Inflammatory macrophage treated with lipopolysaccharide for 1 hour (primary cell): ENCODE measurements around the gene NUDC.
A peak's percentile ranks its signal among the peaks of the same experiment; 100 is the strongest.
"Not testable (repeated sequence)": the region's sequence is repeated elsewhere in the genome, so short reads cannot be mapped to it uniquely, and the experiment has no call there.

Experiments used
- DNase-seq, 2 donors: peaks; one replicate each; pipeline ENCODE4 v3.0.0-alpha.2; 2020 to 2022

The NUDC gene

DNA sequence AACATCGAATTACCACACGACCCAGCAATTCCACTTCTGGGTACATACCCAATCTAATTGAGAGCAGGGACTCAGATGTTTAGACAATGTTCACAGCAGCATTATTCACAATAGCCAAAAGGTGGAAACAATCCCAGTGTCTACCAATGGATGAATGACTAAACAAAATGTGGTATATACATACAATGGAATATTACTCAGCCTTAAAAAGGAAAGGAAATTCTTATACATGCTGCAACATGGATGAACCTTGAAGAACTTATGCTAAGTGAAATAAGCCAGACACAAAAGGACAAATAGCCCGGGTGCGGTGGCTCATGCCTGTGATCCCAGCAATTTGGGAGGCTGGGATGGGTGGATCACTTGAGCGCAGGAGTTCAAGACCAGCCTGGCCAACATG is 31.8 kb downstream of the NUDC start:
- no peak for DNase-seq

DNA sequence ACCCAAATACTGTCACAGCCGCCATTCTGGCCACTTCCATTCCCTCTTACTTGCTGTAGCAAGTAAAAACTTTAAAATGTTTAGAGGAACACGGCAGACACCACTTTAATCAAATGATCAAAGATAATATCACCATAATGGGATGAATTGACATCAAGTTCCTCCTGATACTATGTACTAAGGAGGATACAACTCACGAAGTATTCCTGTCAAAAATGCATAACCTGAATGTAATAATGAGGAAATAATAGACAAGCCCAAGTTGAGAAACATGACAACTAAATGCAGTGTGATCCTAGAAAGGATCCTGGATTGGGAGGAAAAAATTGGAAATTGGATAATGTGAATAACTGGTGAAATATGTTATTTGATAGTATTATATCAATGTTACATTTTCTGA is 34.8 kb downstream of the NUDC start:
- no peak for DNase-seq

DNA sequence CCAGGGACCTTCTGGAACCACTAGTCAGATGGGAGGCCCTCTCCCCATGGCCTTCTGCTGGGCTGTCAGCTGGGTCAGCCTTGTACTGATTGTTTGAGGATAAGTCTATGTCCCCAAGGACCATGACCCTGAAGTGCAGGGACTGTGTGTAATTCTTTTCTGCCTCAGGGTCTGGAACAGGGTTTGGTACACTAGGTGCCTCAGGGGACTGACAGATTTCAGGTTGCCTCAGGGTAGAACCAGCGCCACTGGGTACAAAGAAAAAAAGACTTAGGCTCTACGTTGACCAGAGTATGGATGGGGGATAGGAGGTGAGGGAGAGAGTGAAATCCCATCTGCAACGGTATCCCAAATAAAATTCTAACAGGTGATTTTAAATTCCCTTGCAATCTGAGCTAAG is 35.8 kb downstream of the NUDC start:
- DNase-seq = no peak

DNA sequence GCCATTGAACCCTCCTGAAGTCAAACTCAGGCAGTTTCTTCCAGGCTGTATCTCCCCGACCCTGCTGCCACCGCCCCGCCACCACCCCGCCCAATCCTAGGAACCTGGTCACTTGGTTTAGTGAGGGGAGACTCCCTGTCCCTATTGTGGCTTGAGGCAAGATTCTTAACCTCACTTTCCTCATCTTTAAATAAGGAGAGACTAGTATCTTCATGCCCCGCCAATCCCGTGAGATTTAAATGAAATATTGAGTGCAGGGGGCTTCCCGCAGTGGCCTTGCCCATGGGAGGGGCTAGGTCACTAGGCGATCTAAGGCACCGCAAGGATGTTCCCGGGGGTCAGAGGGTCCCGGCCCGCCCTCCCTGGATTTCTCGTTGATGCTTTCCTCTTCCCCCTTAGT is 37.7 kb downstream of the NUDC start:
- DNase-seq = no peak

DNA sequence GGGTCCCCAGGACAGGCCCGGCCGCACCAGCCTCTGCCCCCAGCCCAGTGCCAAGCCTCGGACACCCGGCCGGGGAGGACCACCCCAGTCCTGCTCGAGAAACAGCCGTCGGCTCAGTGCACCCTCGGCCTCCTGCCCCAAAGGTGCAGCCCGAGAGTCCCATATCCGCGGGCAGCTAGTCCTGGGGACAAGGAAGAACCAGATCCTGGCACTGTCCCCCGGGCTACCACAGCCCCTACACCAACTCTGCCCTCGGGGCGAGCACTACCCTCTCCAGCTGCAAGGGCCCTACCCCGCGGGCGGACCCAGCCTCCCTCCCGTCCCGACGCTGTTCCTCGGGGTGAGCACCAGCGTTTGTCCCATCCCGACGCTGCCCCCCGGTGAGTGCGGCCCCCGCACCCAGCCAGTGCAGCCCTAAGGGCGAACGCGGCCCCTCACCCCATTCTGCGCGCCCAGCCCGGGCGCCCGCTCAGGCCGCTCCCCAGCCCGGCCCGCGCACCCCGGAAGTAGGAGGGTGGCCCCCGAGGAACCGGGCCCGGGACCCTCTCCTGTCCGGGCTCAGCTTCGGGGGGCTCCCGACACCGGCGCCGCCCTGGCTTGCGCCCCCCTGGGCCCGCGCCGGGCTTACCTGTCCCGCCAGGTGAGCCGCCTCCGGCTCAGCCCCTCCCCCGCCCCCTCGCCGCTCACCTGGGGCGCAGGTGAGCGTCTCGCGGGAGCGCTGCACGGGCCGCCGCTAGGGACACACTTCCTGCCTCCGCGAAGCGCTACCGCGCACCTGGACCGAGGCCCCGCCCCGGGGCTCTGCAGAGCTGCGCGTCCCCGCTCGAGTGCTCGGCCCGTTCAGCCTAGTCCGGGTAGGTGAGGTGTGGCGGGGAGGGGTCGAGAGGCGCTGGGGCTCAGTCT is 38.4 kb downstream of the NUDC start, which contains the start of gene KDF1:
TSS of gene KDF1 (minus strand) at position 747 of the 903 bp plus-strand sequence. CDS start 8,088 bp downstream, outside the sequence.
- DNase-seq = no peak

DNA sequence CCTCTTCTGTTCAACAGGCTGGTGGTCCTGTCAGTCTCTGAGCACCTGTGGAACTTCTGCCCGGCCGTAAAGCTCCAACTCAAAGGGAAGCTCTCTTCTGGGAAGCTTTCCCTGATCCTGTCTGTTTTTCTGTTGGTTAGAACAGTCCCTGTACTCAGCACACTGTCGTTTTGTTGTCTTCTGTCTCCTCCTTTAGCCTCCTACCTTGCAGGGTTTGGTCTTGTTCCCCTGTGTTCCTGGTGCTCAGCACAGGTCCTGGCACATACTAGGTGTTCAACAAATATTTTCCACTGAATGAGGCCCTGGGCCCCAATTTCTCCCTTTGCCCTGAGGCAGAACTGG is 39.1 kb downstream of the NUDC start:
- no peak for DNase-seq

DNA sequence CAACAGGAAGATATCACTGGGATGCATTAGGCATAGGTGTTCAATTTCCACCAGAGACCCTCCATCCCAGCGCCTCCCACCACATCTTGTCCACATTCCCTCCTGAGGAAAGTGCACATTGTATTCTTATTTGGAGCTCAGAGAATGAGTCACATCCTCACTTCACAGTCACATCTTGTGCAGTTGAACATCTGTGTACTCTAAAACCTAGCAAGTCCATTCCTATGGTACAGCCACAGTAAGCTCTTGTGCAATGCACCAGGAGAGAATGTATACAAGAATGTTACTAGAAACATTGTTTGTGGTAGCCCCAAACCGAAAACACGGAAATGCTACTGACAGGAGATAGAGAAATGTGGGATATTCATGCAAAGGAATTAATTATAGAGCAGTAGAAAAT is 40.3 kb downstream of the NUDC start:
- DNase-seq = no peak

DNA sequence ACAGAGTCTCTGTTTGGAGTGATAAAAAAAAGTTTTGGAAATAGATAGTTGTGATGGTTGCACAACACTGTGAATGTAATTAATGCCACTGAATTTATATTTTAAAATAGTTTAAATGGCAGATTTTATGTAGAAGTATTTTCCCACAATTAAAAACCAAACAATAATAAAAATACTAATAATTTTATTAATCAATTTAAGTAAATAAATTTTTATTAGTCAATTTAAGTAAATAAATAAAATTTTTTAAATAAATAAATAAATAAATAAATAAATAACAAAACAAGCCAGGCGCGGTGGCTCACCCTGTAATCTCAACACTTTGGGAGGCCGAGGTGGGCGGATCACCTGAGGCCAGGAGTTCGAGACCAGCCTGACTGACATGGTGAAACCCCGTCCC is 43.7 kb downstream of the NUDC start:
- DNase-seq = no peak

DNA sequence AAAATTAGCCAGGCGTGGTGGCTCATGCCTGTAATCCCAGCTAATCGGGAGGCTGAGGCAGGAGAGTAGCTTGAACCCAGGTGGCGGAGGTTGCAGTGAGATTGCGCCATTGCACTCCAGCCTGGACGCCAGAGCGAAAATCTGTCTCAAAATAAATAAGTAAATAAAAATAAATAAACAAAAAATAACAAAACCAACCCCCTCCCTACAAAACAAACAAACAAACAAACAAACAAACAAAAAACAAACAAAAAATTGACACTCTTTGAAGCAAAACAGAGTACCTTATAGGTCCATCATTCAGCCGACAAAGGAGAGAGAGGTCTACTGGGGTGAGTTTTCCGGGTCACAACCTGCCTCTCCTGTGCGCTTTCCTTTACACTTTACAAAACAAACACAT is 44.1 kb downstream of the NUDC start:
- DNase-seq = no peak

DNA sequence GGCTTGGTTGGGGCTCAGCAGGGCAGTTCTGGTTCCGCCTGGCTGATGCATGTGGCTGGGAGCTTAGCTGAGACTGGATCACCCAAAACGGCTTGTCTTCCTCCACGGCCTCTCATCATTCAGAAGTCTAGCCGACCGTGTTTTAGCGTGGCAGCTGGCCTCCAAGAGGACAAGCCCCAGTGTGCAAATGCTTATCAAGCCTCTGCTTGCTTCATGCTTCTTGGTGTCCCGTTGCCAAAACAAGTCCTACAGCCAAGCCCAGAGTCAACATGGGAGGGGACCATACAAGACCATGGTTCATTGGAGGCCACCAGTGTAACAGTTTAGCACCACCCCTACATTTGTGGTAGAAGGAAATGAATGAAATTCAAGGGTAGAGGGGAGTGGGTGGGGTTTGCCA is 49.3 kb downstream of the NUDC start:
- DNase-seq = no peak

DNA sequence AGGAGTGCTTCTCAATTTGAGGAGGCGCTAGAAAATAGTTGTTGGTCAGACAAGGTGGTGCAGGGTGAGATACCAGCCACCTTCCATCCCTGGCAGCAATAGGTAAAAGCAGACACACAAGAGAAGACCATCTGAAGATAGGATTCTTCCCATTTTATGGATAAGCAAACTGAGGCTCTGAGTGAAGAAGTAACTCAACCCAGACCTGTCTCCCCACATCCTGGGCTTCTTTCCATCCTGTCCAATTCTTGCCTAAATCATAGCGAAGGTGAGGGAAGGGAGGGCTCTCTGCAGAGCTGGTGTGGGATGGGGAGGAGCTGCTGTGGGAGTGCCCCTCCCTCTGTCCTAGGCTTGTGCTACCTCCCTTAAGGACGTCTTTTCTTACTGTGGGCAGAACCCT is 50.0 kb downstream of the NUDC start:
- no peak for DNase-seq

DNA sequence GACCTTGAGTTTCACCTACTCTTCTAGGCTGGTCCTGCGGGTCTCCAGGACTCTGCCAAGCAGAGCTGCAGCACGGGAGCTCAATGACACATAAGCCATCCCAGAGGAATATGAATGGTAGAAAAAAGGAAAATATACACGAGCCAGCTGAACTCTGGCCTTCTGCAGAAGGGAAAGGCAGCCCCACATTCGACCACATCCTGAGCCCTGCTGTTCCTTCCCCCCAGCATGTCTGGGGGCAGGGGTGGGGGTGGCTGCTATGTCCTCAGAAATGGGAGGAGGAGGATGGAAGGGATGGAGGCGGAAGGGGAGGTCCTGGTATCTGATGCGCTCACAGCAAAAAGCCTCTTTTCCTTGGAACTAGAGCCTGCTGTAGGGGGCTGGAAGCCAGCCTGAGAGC is 50.8 kb downstream of the NUDC start:
- no peak for DNase-seq

DNA sequence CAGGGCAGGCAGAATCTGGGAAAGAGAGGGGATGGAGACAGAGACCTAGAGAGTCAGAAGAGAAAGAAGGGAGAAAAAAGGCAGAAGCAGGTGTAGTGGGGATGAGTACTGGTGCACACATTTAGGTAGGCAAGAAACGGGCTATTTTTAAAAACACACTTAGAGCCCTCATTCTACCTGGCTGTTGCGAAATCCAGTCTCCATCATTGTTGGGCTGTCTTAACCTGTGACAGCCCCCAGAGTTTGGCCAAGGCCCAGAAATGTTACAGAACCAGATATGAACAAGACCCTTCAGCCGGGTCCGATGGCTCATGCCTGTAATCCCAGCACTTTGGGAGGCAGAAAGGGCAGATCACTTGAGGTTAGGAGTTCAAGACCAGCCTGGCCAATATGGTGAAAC is 51.3 kb downstream of the NUDC start:
- DNase-seq = no peak

DNA sequence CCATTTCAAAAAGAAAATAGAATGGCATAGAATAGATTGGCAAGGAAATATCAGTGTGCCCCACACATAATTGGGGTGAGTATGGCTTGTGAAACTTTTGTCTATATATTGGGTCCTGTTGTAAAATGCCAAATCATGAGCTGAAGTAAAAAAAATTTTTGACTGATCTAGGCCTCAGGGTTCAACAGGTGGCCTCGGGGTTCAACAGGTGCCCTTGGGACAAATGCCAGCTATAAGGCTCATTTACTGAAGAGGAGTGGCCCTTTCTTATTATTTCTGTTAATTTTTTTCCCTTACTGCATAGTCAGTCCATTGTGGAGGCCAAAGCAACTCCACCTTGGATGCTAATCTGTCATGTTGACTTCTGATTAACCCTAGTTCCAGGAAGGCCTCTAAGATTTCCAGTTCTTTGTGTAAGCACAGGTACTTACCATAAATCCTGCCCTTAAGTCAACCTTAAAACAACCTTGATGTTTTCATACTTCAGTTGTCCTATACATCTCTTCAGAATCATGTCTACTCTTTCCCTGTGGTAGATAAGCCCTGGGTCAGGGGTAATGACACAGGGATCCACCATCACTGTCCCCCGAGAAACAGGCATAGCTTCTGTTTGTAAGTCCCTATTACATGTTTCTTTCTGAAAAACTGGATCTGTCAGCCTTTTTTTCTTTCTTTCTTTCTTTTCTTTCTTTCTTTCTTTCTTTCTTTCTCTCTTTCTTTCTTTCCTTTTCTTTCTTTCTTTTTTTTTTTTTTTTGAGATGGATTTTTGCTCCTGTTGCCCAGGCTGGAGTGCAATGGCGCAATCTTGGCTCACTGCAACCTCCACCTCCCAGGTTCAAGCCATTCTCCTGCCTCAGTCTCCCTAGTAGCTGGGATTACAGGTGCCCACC is 55.3 kb downstream of the NUDC start:
- DNase-seq = no peak

DNA sequence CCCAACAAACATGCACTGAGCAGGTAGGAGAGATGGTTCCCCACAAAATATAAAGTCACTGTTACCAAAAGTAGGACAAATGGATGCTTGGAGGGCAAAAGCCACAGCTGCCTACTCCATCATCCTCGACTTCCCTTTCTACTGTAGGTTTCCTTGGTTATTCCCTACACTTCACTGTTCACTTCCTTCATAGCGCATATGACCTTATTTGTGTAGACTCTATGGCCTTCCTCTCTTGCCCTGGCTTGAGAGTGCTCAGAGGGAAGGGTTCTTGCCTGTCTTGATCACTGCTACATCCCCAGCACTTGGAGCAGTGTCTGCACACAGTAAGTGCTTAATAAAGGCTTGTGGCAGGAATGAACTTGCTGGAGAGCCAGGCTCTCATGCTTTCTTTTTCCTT is 57.4 kb downstream of the NUDC start:
- peak; percentile 55 to 70 for DNase-seq

DNA sequence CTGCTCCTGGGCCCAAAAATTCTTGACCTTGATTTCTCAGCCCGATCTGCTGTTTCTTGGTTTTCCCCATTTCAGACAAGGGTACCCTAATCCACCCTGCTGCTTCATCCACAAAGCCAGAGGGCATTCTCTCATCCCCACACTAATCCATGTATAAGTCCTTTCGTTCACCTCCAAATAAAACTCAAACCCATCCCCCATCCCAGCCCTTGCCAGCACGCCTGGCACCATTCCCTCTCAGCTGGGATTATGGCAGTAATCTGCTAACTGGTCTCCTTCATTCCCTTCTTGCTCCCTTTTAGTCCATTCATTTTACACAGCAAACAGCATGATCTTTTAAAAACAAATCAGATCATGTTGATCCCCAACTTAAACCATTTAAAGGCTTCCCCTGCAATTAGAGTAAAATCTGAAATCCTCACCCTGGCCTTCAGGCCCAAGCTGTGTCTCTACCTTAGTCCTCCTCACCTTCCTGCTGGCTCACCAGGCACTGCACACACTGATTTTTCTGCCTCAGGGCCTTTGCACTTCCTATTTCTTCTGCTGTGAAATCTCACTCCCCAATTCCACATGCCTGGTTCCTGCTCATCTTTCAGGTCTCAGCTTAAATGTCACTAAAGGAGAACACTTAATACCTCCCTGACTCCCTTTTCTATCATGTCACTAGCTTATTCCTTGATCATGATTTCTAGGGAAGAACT is 59.8 kb downstream of the NUDC start:
- DNase-seq = no peak

DNA sequence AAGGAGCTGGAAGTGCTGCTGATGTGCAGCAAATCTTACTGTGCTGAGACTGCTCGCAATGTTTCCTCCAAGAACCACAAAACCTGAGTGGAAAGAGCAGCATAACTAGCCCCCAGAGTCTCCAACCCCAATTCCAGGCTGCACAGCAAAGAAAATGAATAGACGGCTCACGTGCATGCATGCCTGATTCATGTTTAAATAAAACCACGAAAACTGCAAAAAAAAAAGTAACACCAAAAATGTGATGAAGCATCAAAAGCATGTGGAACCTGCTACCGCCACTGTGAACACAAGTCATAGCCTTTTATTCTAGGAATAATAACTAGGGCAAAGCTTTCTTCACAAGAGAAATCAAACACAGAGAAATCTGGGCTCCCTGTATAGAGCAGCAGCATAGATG is 62.3 kb downstream of the NUDC start:
- no peak for DNase-seq

DNA sequence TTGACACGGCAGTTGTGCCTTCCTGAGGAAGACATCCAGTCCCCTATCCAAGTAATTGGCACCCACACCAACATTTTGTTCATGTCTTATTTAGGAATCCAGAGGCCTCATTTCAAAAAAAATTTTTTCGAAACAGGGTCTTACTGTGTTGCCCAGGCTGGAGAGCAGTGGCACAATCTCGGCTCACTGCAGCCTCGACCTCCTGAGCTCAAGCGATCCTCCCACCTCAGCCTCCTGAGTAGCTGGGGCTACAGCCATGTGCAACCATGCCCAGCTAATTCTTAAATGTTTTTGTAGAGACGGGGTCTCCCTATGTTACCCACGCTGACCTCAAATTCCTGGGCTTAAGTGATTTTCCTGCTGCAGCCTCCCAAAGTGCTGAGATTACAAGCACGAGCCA is 62.7 kb downstream of the NUDC start:
- no peak for DNase-seq

DNA sequence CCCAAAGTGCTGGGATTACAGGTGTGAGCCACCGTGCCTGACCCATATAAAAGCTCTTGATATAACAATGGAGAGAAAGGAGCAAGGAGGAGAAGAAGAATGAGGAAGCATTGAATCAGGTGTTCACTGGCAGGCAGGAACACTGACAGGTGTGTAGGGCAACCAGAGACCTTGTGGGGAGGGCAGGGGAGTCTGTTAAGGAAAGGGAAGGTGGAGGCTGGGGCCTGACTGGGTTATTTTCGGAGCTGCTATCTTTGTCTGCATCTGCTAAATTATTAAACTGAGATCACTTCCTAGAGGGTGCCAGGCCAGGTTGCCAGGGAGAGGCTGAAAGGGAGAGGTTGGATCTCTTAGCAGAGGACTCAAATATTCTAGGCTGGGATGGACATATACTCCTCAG is 65.1 kb downstream of the NUDC start:
- DNase-seq = no peak

DNA sequence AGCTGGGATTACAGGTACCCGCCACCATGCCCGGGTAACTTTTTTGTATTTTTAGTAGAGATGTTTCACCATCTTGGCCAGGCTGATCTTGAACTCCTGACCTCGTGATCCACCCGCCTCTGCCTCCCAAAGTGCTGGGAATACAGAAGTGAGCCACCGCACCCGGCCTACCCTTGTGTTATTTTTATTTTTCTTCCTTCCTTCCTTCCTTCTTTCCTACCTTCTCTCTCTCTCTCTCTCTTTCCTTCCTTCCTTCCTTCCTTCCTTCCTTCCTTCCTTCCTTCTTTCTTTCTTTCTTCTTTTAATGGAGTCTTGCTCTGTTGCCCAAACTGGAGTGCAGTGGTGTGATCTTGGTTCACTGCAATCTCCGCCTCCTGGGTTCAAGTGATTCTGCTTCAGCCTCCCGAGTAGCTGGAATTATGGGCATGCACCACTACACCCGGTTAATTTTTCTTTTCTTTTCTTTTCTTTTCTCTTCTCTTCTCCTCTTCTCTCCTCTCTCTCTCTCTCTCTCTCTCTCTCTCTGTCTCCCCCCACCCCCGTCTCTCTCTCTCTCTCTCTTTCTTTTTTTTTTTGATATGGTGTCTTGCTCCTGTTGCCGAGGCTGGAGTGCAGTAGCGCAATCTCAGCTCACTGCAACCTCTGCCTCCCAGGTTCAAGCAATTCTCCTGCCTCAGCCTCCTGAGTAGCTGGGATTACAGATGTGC is 68.0 kb downstream of the NUDC start:
- DNase-seq = not testable (repeated sequence)

DNA sequence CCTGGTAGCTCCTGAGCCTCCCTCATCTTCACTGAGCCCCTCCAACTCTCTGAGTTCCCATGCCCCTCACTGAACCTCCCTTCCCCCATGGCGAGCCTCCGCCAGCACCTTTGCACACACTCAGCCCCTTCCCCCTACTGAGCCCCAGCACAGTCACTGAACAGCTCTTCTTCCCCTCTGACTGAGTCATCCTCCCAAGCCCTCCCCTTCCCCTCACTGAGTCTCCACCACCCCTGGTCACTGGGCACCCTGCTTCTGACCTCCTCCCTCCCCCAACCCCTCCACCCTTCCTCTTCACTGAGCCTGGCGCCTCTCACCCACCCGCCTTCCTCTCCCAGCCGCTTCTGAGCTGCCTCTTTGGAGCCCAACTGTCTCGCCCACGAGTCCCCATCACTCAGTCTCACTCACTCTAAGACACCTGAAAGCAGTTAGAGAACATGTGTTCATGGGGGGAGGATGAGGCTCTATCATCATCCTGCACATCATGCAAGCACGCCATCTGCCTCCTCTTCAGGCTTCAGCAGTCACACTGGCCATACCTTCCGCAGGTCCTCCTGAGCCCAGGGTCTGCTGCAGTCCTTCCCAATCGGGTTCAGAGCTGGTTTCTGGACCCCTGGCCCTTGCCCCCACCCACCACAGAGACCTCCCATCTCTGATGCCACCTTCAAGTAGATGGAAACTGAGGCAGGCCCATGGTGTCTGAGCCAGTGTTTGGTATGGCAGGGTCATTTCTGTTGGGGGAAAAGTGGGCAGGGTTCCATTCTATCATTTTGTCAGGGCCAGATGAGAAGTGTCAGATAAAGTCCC is 70.0 kb downstream of the NUDC start:
- no peak for DNase-seq
